Ecto neural progenitor cell (in vitro differentiated cells): ENCODE measurements around the gene RTEL1.
"Not testable (repeated sequence)": the region's sequence is repeated elsewhere in the genome, so short reads cannot be mapped to it uniquely, and the experiment has no call there.

Source experiments
- DNase-seq: peaks from one replicate; pipeline ENCODE4 v3.0.0-alpha.2; 2018; ENCODE audit warnings: low spot score

The RTEL1 gene

DNA sequence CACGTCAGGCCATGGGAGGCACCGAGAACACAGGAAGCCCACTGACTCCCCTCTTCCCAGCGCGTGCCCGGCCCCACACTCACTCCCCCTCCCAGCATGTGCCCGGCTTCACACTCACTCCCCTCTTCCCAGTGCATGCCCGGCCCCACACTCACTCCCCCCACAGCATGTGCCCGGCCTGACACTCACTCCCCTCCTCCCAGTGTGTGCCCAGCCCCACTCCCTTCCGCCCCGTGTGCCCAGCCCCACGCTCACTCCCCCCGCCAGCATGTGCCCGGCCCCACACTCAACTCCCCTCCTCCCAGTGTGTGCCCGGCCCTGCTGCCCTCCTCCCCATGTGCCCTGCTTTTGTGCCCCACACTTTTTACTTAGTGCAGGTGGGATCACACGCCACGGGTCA, 9.7 kb downstream of the RTEL1 start:
- no peak for DNase-seq

DNA sequence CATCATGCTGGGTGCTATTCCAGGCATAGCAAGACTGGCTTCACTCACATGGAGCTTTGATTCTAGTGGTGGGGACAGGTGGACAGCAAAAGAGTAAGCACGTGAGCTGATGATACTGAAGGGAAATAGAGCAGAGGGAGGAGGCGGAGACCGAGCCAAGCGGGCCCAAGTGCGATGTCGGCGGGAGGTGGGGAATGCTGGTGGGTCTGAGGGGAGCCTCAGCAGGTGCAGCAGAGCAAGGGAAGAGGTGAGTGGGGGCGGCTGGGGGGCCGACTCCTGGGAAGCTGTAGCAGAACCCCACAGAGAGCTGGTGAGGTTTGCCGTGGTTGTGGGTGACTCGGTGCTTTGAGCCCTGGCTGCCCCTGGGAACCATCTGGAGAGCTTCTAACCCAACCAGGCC, 10.2 kb downstream of the RTEL1 start:
- DNase-seq: no peak

GRCh38 chr20:63671695-63672094, 13.6 kb downstream of the RTEL1 start:
- not testable (repeated sequence) for DNase-seq

GRCh38 chr20:63672666-63673065, 14.6 kb downstream of the RTEL1 start:
- DNase-seq: no peak

- no peak for DNase-seq
Measured at GRCh38 chr20:63673951-63674350, 15.8 kb downstream of the RTEL1 start.

DNA sequence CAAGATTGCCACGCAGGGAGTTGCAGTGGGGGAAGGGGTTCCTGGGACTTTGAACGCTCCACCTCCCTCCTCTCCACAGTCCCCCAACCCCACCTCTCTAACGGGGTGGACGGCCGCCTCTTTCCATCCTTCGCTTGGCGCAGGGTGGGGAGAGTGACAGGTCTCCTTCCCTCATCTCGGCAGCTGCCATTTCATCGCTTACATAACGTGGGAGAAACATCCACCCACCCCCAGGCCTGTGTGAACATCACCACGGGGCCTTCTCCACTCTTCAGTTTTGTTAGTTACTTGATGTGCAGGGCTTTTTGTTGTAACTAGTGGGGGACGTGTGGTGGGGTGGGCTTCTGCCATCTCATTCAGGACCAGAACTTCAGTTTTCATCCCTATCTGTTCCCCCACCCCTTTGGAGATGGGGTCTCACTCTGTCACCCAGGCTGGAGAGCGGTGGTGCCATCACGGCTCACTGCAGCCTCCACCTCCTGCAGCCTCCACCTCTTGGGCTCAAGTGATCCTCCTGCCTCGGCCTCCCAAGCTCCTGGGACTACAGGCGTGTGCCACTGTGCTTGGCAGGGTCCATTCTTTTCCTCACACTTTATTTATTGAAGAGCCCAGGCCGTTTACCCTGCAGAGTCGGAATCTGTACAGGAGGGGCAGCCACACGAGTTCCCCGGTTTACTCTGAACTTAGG, 17.7 kb downstream of the RTEL1 start:
- DNase-seq: no peak

DNA sequence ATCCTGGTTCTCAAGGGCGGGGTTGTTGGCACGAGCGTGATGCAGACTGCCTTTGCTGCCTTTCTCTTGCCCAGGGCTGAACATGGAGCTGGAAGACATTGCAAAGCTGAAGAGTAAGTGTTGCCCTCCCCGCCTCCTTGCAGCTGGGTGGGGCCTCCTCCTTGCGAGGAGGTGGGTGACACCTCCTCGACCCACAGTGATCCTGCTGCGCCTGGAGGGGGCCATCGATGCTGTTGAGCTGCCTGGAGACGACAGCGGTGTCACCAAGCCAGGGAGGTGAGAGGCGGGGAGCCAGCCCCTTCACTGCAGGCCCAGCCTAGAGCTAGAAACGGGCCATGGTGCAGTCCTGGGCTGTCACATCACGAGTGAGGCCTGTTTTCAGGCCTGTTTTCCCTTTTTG, 20.0 kb downstream of the RTEL1 start:
- DNase-seq: no peak

DNA sequence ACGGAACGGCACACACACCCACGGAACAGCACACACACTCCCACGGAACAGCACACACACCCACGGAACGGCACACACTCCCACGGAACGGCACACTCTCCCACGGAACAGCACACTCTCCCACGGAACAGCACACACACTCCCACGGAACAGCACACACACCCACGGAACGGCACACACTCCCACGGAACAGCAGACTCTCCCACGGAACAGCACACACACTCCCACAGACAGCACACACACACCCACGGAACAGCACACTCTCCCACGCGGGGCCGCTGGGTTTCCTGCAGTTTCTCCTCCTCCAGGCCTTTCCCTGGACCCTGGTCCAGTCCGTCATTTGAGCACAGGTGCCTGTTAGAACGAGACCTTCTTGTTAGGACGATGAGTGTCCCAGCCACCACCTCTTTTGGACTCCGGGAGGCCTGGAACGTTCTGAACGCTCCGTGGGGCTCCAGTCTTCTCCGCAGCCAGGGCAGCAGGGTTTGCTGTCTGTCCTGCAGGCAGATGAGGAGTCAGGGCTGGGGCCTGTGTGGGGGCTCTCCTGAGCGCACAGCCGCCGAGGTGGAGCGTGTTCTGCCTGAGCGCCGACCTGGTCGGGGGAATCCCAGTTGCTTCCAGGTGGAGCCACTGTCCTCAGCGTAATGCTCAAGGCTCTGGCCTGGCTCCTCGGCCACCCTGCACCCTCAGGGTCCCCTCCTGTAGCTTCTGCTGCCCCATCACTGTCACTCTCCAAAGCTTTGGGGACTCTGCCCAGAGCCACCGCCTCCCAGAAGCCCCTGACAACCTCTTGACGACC, 20.8 kb downstream of the RTEL1 start:
- no peak for DNase-seq

DNA sequence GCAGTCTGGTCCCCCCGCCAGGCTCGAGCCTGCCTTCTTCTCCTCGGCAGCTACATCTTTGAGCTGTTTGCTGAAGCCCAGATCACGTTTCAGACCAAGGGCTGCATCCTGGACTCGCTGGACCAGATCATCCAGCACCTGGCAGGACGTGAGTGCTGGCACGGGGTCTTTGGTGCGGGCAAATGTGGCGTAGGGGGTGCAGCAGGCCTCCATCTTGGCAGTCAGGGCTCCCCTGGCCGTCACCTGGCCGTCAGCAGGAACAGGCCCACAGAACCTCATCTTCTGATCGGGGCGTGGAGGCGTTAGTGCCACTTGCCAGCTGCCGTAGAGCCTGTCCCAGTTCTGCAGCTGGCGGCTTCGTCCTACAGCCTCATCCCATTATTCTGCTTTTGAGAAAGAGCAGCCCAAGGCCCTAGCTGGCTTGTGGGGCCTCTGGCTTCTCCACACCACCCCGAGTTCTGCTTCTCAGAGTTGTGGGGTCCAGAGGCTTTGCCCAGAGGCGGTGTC, 21.7 kb downstream of the RTEL1 start:
- DNase-seq: no peak

DNA sequence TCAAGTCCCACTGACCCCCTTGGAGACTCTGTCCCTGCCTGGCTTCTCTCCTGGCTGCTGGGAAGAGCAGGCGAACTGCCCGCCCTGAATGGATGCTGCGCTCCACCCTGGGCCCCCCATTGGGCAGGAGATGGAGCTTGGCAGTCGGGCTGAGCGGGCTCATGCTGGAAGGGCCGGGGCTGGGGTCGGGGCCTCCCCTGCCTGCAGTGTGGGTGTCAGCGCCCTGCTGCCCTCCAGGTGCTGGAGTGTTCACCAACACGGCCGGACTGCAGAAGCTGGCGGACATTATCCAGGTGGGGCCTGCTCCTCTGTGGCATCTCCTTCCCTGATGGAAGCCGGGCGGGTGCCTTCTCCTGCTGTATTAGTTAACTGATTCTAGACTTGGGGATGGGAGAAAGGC, 22.3 kb downstream of the RTEL1 start:
- DNase-seq: no peak

DNA sequence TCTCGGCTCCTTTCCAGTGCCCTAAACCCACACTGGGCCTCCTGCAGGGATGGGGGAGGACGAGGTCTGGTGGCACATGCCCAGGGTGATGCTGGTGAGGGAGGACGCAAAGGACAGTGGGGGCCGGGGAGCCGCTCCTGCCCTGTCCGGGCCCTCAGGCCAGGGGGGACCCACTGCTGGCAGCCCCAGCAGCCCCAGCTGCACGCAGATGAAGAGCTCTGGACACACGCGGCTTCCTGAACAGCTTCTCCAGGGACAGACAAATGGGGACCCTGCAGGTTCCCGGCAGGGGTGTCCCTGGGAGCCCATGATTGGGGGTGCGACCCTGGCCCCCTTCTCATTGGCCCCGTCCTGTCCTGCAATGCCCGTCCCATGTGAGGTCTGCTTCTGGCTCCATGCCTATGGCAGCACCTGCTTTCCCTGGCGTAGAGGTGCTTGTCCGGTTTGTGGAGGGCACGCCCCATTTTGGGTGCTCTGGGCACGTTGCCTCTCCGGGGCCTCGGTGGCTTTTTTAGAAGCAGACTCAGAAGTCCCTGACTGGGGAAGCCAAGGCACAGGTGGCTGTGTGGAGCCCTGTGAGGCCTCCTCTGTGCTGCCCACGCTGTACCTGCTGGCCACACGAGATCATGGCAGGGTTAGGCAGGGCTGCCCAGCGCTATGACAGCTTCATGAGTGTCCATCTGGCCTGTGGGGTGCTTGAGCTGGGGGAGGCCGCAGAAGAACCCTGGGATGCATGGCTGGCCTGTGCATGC, 22.9 kb downstream of the RTEL1 start:
- DNase-seq: no peak

DNA sequence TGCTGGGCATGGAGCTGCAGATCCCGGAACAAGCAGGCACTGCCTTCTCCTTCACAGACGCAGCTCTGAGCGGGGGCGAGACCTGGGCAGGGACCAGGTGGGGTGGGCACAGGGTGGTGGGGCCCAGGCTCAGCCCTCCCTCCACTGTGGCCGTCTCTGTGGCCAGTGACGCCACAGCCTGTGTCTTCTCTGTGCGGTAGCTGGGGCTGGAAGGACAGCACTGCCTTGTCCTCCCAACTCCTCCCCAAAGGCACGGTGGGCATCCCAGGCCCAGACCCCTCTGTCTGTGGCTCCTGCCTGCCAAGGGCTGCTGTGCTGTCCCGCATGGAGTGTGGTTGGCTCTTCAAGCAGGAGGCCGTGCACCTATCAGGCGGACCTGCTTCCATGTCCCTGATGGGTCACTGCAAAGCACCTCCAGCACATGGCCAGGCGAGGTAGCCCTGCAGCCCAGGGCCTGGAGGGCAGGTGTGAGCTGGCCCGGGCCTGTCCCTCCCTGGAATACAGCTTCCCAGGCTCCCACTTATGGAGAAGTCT, 23.6 kb downstream of the RTEL1 start:
- DNase-seq: no peak

- DNase-seq: no peak
Measured at GRCh38 chr20:63682384-63683139, 24.4 kb downstream of the RTEL1 start.

- DNase-seq: no peak
Measured at GRCh38 chr20:63685269-63686026, 27.3 kb downstream of the RTEL1 start.

- DNase-seq: no peak
Measured at GRCh38 chr20:63686094-63686491, 28.0 kb downstream of the RTEL1 start.

DNA sequence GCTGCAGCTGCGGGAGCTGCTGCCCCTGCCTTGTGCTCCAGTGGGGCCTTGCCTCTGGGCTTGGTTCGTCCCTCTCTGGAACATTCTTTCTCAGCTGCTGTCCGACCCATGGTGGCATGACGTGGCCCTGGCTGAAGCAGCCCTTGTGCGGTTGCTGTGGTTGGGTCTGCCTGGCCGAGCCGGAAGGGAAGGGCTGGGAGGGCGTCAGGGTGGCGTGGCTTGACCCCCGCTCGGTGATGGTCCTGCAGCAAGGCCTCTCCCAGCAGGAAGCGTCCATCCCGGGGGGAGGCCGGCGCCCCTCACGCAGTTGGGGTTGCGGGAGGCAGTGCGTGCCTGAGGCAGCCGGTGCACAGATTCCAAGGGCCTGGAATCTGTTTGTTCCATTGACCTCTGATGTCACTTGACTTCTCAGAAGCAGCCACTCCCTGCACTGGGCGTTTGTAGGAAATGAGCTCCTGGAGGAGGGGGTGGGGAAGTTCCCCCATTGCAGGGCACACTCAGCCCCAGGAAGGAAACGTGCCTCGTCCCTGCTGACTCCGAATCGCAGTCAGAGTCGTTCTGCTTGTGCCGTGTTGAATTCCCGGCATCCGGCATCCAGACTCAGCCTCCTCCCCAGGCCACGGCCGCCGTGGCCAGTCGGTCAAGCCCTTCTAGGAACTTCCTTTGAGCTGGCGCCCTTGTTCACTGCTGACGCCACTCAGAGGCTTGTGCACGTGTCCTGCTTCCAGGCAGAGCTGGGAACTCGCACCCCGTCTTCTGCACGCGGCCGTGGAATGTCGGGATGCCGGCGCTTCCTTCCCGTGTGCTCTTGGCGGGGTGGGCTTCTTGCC, 28.6 kb downstream of the RTEL1 start:
- no peak for DNase-seq

GRCh38 chr20:63687419-63688178, 29.5 kb downstream of the RTEL1 start:
- no peak for DNase-seq

- DNase-seq: no peak
Measured at GRCh38 chr20:63688228-63689045, 30.3 kb downstream of the RTEL1 start.
